PC-9 (cell line): Measurements from ENCODE around the gene NOTCH4. TPM values are rescaled to one million over a fixed set of nuclear protein-coding genes. Genes with fewer than 3 reads are reported as not detected.
A peak's percentile ranks its signal among the peaks of the same experiment; 100 is the strongest.

Source experiments
- BruUV-seq: library from RNA; stranded (reverse); fragments of 400-500 nt; replicated peaks from 2 replicates; lab custom pipeline; 2021; lab: Mats Ljungman, UMichigan
- CTCF ChIA-PET: fragments of 300-600 bp; sonication (Branson Sonifier 250); formaldehyde crosslinking; loops from one replicate; lab custom pipeline; 2022; ENCODE audit warnings: antibody characterized with exemption; lab: Charles Lee
- POLR2A ChIA-PET: fragments of 300-600 bp; sonication (Branson Sonifier 250); formaldehyde crosslinking; loops from one replicate; lab custom pipeline; 2022; ENCODE audit warnings: antibody characterized with exemption; ENCODE audit not compliant: unreplicated experiment; lab: Charles Lee
- DNase-seq, 2 experiments: peaks; one replicate each; pipeline versions ENCODE4 v3.0.0 to v3.0.0-alpha.2; 2015 to 2022; ENCODE audit warnings: mixed read lengths in 1 of 2
- H2AFZ ChIP-seq: fragments of 200-600 bp; sonication (generic); 2 replicates; pipeline ENCODE4 v1.8.1; 2017; ENCODE audit warnings: antibody characterized with exemption
- H3F3A ChIP-seq: fragments of 200-600 bp; sonication (generic); 2 replicates; pipeline ENCODE4 v1.8.1; 2017; ENCODE audit warnings: antibody characterized with exemption, mild to moderate bottlenecking, low read depth; ENCODE audit not compliant: insufficient read depth
- H3K27ac ChIP-seq: fragments of 200-600 bp; sonication (generic); 2 replicates; pipeline ENCODE4 v1.6.1; 2016; ENCODE audit warnings: mixed run types
- H3K27me3 ChIP-seq: fragments of 200-600 bp; sonication (generic); 2 replicates; pipeline ENCODE4 v1.6.1; 2016; ENCODE audit warnings: low read depth, mixed run types; ENCODE audit not compliant: insufficient read depth
- H3K36me3 ChIP-seq: fragments of 200-600 bp; sonication (generic); 2 replicates; pipeline ENCODE4 v1.6.1; 2016; ENCODE audit warnings: low read depth, mixed run types
- H3K4me1 ChIP-seq: fragments of 200-600 bp; sonication (generic); replicated peaks from 2 replicates; pipeline ENCODE4 v1.6.1; 2016; ENCODE audit warnings: mixed run types; ENCODE audit not compliant: insufficient read depth
- H3K4me2 ChIP-seq: fragments of 200-600 bp; sonication (generic); 2 replicates; pipeline ENCODE4 v1.6.1; 2017; ENCODE audit warnings: mixed run types
- H3K4me3 ChIP-seq: fragments of 200-600 bp; sonication (generic); 2 replicates; pipeline ENCODE4 v1.6.1; 2016; ENCODE audit warnings: mixed run types
- H3K79me2 ChIP-seq: fragments of 200-600 bp; sonication (generic); 2 replicates; pipeline ENCODE4 v1.6.1; 2017; ENCODE audit warnings: low read depth, mixed run types
- H3K9me2 ChIP-seq: fragments of 200-600 bp; sonication (generic); 2 replicates; pipeline ENCODE4 v1.8.1; 2017; ENCODE audit warnings: mild to moderate bottlenecking; ENCODE audit not compliant: insufficient read depth
- H3K9me3 ChIP-seq: fragments of 200-600 bp; sonication (generic); 2 replicates; pipeline ENCODE4 v1.8.1; 2016; ENCODE audit warnings: low read depth; ENCODE audit not compliant: insufficient read depth
- H4K20me1 ChIP-seq: fragments of 200-600 bp; sonication (generic); 2 replicates; pipeline ENCODE4 v1.8.1; 2017; ENCODE audit not compliant: insufficient read depth
- CTCF ChIP-seq: fragments of 200-600 bp; sonication (generic); conservative IDR thresholded peaks from 2 replicates; pipeline ENCODE4 v1.6.1; 2017; ENCODE audit warnings: mixed run types, antibody characterized with exemption, mild to moderate bottlenecking, moderate library complexity
- EZH2 ChIP-seq: fragments of 200-600 bp; sonication (generic); IDR thresholded peaks from 2 replicates; pipeline ENCODE4 v1.8.0; 2017; ENCODE audit warnings: antibody characterized with exemption, low read depth
- intact Hi-C: fragments of 100-400 bp; cut with micrococcal nuclease; formaldehyde crosslinking; loops from one replicate; pipeline ENCODE4 v1.10.0; 2022; ENCODE audit not compliant: unreplicated experiment
- total RNA-seq: library from RNA; stranded (reverse); gene quantifications from 2 replicates; pipeline ENCODE4 v1.2.3, GENCODE V29; 2021

NOTCH4 gene
- total RNA-seq, 1 experiment from 2014 or later: 1.5 TPM

- H3K9me2 ChIP-seq: no peaks in the 10 kb centered on the region
- H3K36me3 ChIP-seq: peaks cover 23% of the 10 kb centered on the region
These were observed 67.0 kb downstream of the NOTCH4 start for GRCh38 chr6:32156891-32157290.

GRCh38 chr6:32154514-32155161 lies 69.2 kb downstream of the NOTCH4 start:
- H3K9me3 ChIP-seq: no peaks in the 10 kb centered on the region
- peak overlapping the region; percentile 96 for H3K27ac ChIP-seq
- TF ChIP-seq EZH2 (no peak), CTCF (peak; percentile 70)
- H3K36me3 ChIP-seq: peaks cover 23% of the 10 kb centered on the region
- CTCF ChIA-PET: no interaction called here
- 0 out of 2 replicates have a peak, but pooled peaks cover 2% of the 10 kb centered on the region for H4K20me1 ChIP-seq
- DNase-seq: peak; percentile 72 to 74
- peaks cover 18% of the 10 kb centered on the region for H3K4me1 ChIP-seq
- peak overlapping the region; percentile 82; the same call in 1 of the 2 replicates for H2AFZ ChIP-seq
- peaks cover 16% of the 10 kb centered on the region; the same call in 1 of the 2 replicates for H3F3A ChIP-seq
- no peaks in the 10 kb centered on the region for H3K9me2 ChIP-seq
- H3K79me2 ChIP-seq: peaks cover 35% of the 10 kb centered on the region
- intact Hi-C loops: loop anchor here (1.0 to 2.0 kb wide), 4 partner anchors 22 to 41 kb away; partner anchors contain the start of genes AGPAT1 and FKBPL
- no peaks in the 10 kb centered on the region for H3K27me3 ChIP-seq
- POLR2A ChIA-PET: interaction anchor here (0.6 to 0.7 kb wide), 3 partner anchors 8 to 195 kb away, joined by 4 to 6 read pairs (median 4); partner anchors contain the start of gene ATF6B
- BruUV-seq: no TSS peak
- peak overlapping the region; percentile 98 for H3K4me2 ChIP-seq
- H3K4me3 ChIP-seq: peak overlapping the region; percentile 77

More at GRCh38 chr6:32156891-32157290, 67.0 kb downstream of the NOTCH4 start:
- intact Hi-C loops: no loop called here
- Histone ChIP-seq H3K4me3 (no peak overlapping the region), H3K27me3 (no peaks in the 10 kb centered on the region), H2AFZ (no peak overlapping the region), H3K79me2 (peaks cover 35% of the 10 kb centered on the region), H3K4me2 (no peak overlapping the region), H3K9me3 (no peaks in the 10 kb centered on the region), H3F3A (peaks cover 16% of the 10 kb centered on the region; the same call in 1 of the 2 replicates), H3K4me1 (peaks cover 17% of the 10 kb centered on the region), H3K27ac (no peak overlapping the region), H4K20me1 (0 out of 2 replicates have a peak, but pooled peaks cover 2% of the 10 kb centered on the region)
- no peak for DNase-seq
- no peak for TF ChIP-seq CTCF
- no peak for TF ChIP-seq EZH2
- ChIA-PET POLR2A (no interaction called here), CTCF (no interaction called here)
- BruUV-seq: no TSS peak

GRCh38 chr6:32153564-32154513 lies 70.0 kb downstream of the NOTCH4 start, which contains the start of gene PPT2:
PPT2 (plus strand) TSS chr6:32154141; CDS start chr6:32154595, 454 bp downstream.
- peaks cover 16% of the 10 kb centered on the region; the same call in 1 of the 2 replicates for H3F3A ChIP-seq
- H3K4me2 ChIP-seq: peak within 1 kb of the TSS; percentile 98
- H3K79me2 ChIP-seq: peaks cover 35% of the 10 kb centered on the region
- POLR2A ChIA-PET: interaction anchor here (0.5 to 1.3 kb wide), 5 partner anchors 8 to 26 kb away, joined by 3 to 17 read pairs (median 6); partner anchors contain the start of genes ATF6B and FKBPL
- peak within 1 kb of the TSS; percentile 82 for H2AFZ ChIP-seq
- 0 out of 2 replicates have a peak, but pooled peaks cover 2% of the 10 kb centered on the region for H4K20me1 ChIP-seq
- peaks cover 23% of the 10 kb centered on the region for H3K36me3 ChIP-seq
- peak within 1 kb of the TSS; percentile 77 for H3K4me3 ChIP-seq
- no peaks in the 10 kb centered on the region for H3K9me3 ChIP-seq
- TSS peak; percentile 63 for BruUV-seq
- TF ChIP-seq EZH2: no peak
- TF ChIP-seq CTCF: peak; percentile 45; the same call in 1 of the 2 replicates
- H3K9me2 ChIP-seq: no peaks in the 10 kb centered on the region
- intact Hi-C loops: loop anchor here (1.0 to 2.0 kb wide), 4 partner anchors 23 to 41 kb away; partner anchors contain the start of genes AGPAT1 and FKBPL
- no peaks in the 10 kb centered on the region for H3K27me3 ChIP-seq
- H3K4me1 ChIP-seq: peaks cover 18% of the 10 kb centered on the region
- DNase-seq: peak; percentile 70 to 77
- CTCF ChIA-PET: interaction anchor here (0.7 to 0.9 kb wide), 2 partner anchors 35 kb away, joined by 9 to 10 read pairs; no protein-coding TSS in a partner anchor
- peak within 1 kb of the TSS; percentile 96 for H3K27ac ChIP-seq
